Central memory CD8-positive, alpha-beta T cell (primary cell): ENCODE results near the gene OSGEPL1.
"Not testable (repeated sequence)": the region's sequence is repeated elsewhere in the genome, so short reads cannot be mapped to it uniquely, and the experiment has no call there.

ENCODE experiments used
- ATAC-seq: fragments of 150-1000 bp; cut with Tn5 transposase; replicated peaks from 2 replicates; pipeline ENCODE4 v1.10.0; 2022; ENCODE audit warnings: mild to moderate bottlenecking, moderate FRiP score, moderate number of reproducible peaks; ENCODE audit not compliant: poor library complexity, severe bottlenecking; ENCODE audit errors: extremely low read depth
- DNase-seq, 2 donors: peaks; one replicate each; pipeline ENCODE4 v3.0.0; 2021; ENCODE audit warnings: low spot score in 2 of 2
- H3K27ac Mint-ChIP-seq: one replicate; pipeline ENCODE4 v1.8.0; 2022; ENCODE audit warnings: low read depth, mild to moderate bottlenecking, moderate library complexity, mixed read lengths
- H3K27me3 Mint-ChIP-seq: one replicate; pipeline ENCODE4 v1.8.0; 2022; ENCODE audit warnings: mixed read lengths
- H3K36me3 Mint-ChIP-seq: one replicate; pipeline ENCODE4 v1.8.0; 2022; ENCODE audit warnings: mild to moderate bottlenecking, moderate library complexity, mixed read lengths; ENCODE audit not compliant: insufficient read depth
- H3K4me1 Mint-ChIP-seq: one replicate; pipeline ENCODE4 v1.8.0; 2022; ENCODE audit warnings: mixed read lengths
- H3K4me3 Mint-ChIP-seq: one replicate; pipeline ENCODE4 v1.8.0; 2022; ENCODE audit warnings: mild to moderate bottlenecking, moderate library complexity, mixed read lengths
- H3K9me3 Mint-ChIP-seq: one replicate; pipeline ENCODE4 v1.8.0; 2022; ENCODE audit warnings: mixed read lengths

Gene OSGEPL1

DNA sequence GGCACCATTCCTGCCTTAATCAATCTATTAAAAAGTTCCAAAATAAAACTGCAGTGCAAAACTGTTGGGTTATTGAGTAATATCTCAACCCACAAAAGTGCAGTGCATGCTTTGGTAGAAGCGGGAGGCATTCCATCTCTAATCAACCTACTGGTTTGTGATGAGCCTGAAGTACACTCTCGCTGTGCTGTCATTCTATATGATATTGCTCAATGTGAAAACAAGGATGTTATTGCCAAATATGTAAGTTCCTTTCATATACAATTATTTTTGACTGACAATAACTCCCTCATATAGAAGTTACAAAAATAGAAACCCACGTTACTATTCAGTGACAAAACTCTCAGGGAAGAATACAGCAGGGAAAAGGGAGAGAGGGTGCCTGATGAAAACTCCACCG, 43.0 kb downstream of the OSGEPL1 start:
- Mint-ChIP-seq H3K27me3 (no peaks in the 10 kb centered on the region), H3K9me3 (peaks cover 6% of the 10 kb centered on the region), H3K36me3 (peaks cover 3% of the 10 kb centered on the region), H3K4me3 (no peak overlapping the region), H3K4me1 (no peaks in the 10 kb centered on the region), H3K27ac (no peak overlapping the region)
- ATAC-seq (no peak), DNase-seq (no peak)

DNA sequence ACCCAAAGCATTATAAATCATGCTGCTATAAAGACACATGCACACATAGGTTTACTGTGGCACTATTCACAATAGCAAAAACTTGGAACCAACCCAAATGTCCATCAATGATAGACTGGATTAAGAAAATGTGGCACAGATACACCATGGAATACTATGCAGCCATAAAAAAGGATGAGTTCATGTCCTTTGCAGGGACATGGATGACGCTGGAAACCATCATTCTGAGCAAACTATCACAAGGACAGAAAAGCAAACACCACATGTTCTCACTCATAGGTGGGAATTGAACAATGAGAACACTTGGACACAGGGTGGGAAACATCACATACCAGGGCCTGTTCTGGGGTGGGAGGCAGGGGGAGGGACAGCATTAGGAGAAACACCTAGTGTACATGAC, 45.0 kb downstream of the OSGEPL1 start:
- not testable (repeated sequence) for H3K4me1 Mint-ChIP-seq, ATAC-seq, H3K4me3 Mint-ChIP-seq, H3K36me3 Mint-ChIP-seq, DNase-seq, H3K27ac Mint-ChIP-seq, H3K27me3 Mint-ChIP-seq
- H3K9me3 Mint-ChIP-seq = peaks cover 12% of the 10 kb centered on the region

DNA sequence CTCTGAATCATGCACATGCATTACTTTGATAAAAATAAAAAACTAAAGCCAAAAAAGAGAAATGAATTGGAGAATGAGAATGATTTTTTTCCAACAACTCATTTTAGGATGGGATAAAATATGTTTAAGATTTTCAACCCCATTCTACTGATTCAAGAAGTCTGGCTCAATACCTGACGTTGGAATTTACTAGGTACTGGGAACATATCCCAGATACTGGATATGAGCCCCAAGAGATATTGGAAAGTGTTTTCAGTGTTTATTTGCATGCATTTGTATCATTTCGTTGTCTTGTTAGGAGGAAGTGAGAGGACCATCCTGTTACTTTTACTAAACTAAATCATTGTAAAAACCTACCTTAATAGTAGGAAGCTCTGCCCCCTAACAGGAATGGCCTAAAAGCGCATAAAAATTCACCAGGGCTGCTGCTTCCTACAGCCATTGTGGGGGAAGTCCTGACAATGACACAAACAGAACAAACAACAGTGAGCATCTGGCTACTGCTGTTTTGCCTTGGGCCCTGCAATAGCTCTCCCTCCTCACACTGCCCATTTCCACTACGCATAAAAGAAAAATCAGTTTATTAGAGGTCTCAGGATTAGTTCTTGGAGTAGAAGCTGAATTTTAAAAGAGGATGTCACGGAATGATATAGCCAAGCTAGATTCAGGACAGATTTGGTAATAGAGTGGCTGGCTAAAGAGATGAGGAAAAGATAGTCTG, 52.9 kb downstream of the OSGEPL1 start:
- Mint-ChIP-seq H3K4me1 (no peaks in the 10 kb centered on the region), H3K9me3 (peaks cover 7% of the 10 kb centered on the region), H3K27ac (no peak overlapping the region), H3K4me3 (no peak overlapping the region), H3K36me3 (peaks cover 6% of the 10 kb centered on the region), H3K27me3 (no peaks in the 10 kb centered on the region)
- ATAC-seq (no peak), DNase-seq (no peak)

DNA sequence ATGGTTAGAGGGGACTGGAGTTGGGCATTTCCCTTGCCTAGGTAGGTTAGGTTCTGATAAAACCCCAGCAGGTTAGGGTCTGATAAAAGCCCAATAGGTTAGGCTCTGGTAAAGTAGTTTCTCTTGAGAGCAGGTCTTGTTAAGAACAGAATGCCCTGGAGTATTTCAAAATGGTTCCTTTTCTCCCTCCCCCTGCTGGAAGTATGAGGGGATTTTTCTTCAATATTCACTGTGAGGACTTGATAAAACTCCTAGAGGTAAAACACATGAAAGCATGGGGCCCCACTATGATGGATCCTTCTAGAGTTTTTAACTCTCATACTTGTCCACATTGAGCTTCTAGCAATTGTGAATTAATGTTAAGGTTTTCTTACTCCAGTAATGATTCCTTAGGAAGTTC, 60.5 kb downstream of the OSGEPL1 start:
- H3K9me3 Mint-ChIP-seq = no peaks in the 10 kb centered on the region
- ATAC-seq (no peak), DNase-seq (no peak)
- H3K4me3 Mint-ChIP-seq = no peak overlapping the region
- H3K36me3 Mint-ChIP-seq = peaks cover 9% of the 10 kb centered on the region
- no peaks in the 10 kb centered on the region for H3K4me1 Mint-ChIP-seq
- H3K27ac Mint-ChIP-seq = no peak overlapping the region
- H3K27me3 Mint-ChIP-seq = no peaks in the 10 kb centered on the region

DNA sequence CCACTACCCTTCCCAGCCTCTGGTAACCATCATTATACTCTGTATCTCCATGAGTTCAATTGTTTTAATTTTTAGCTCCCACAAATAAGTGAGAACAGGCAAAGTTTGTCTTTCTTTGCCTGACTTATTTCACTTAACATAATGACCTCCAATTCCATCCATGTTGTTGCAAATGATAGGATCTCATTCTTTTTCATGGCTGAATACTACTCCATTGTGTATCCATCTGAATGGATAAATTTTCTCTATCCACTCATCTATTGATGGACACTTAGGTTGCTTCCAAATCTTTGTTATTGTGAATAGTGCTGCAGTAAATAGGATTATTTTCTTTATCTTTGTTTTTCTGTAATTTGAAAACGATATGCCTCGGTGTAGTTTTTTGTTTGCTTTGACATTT, 61.9 kb downstream of the OSGEPL1 start:
- Mint-ChIP-seq H3K4me3 (no peak overlapping the region), H3K27ac (no peak overlapping the region), H3K4me1 (no peaks in the 10 kb centered on the region), H3K9me3 (no peaks in the 10 kb centered on the region), H3K36me3 (peaks cover 8% of the 10 kb centered on the region), H3K27me3 (no peaks in the 10 kb centered on the region)
- ATAC-seq (no peak), DNase-seq (no peak)

DNA sequence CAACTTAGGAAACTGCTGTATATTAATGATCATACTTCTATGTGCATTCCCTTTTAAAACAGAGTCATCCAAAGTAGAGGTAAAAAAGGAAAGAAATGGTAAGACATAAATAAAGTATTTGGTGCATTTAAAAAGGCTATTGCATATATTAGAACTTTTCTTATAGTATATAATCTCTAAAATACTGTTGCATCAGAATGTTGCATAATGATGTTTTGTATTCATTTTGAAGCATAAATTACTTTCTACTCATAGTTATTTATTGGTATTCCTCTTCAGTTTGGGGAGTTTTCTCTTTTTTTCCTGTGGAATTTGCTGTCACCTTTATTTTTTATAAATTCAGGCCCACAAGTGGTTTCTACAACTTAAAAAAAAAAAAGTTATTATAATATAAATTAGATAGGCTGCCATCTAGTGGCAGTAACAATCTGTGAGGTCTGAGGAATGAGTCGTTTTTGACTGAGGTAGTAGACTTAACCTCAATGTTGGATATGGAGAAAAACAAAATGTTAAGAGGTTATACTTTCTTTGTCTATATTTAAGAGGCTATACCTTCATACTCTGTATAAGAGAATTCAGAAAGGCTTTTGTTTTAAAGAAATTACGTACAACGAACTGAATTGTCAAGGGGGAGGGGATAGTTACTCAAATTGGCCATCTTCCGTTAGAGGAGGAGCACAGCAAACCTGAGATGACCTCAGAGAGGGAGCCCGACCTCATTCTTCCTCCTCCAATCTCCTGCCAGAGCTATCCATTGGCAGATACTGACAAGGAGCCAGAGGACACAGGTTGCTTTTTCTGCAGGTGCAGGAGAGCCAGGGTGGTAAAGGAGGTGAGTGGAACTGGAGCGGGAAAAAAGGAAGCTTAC, 64.3 kb downstream of the OSGEPL1 start:
- H3K4me3 Mint-ChIP-seq = no peak overlapping the region
- DNase-seq (no peak), ATAC-seq (peak; percentile 28)
- H3K27me3 Mint-ChIP-seq = no peaks in the 10 kb centered on the region
- H3K9me3 Mint-ChIP-seq = no peaks in the 10 kb centered on the region
- H3K36me3 Mint-ChIP-seq = peaks cover 8% of the 10 kb centered on the region
- peak overlapping the region; percentile 52 for H3K27ac Mint-ChIP-seq
- no peaks in the 10 kb centered on the region for H3K4me1 Mint-ChIP-seq
